Hypothalamus (tissue), 51 donors: ENCODE measurements around the gene CHST8.
A peak's percentile ranks its signal among the peaks of the same experiment; 100 is the strongest.

ENCODE experiments used
- DNase-seq, 51 donors: peaks; one replicate each; lab custom pipeline; 2025; lab: John Stamatoyannopoulos, UW

CHST8 gene

GRCh38 chr19:33779849-33780248 lies 158.1 kb downstream of the CHST8 start:
- DNase-seq: no peak

GRCh38 chr19:33780251-33780650 lies 158.5 kb downstream of the CHST8 start:
- DNase-seq: no peak

- peak in 4 of 51 donors; percentile 7 to 15 (median 10) for DNase-seq
Observed at GRCh38 chr19:33780746-33781145, 159.0 kb downstream of the CHST8 start.

- no peak for DNase-seq
Observed at GRCh38 chr19:33781415-33781935, 159.7 kb downstream of the CHST8 start.

DNA sequence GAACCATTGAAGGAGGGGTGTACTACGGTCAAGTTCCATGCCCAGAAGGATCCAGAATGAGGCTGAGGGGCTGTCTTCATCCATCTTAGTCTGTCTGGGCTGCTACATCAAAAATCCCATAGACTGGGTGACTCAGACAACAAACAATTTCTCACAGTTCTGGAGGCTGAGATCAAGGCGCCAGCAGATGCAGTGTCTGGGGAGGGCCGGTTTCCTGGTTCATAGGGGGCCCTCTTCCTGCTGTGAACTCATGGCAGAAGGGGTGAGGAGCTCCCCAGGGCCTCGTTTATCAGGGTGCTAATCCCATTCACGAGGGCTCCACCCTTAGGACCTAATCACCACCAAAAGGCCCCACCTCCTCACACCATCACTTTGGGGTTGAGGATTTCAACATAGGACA lies 160.2 kb downstream of the CHST8 start:
- DNase-seq: no peak

DNA sequence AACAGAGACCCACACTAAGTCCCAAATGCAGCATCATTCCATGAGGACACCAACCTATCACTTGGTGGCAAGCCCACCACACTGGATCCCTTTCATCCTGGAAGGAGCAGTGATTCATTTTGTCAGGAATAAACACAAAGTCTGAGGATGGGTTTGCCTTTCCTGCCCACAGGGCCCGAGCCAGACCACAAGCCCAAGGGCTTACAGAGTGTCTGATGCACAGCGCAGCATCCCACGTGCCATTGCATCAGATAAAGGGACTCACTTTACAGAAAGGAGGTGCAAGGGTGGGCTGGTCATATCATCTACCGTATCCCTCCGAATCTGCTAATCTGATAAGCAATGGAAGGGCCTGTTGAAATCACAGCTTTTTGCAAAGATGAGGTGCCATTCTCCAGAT lies 162.7 kb downstream of the CHST8 start:
- DNase-seq: no peak

- no peak for DNase-seq
Observed at GRCh38 chr19:33785795-33786194, 164.0 kb downstream of the CHST8 start.

GRCh38 chr19:33788676-33789075 lies 166.9 kb downstream of the CHST8 start:
- no peak for DNase-seq

DNA sequence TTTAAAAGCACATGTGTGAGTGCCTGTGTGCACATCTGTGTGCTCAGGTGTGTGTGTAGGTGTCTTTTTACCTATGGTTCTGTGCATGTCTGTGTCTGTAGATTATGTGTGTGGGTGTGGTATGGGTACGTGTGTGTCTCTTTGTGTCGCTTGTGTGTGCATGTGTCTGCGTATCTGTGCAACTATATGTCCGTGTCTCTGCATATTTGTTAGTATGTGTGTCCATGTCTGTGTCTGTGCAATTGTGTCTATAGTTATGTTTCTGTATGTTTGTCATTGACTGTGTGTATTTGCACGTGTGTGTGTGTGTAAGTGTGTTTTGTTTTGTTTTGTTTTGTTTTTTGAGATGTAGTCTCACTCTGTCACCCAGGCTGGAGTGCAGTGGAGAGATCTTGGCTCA lies 167.6 kb downstream of the CHST8 start:
- DNase-seq: no peak

DNA sequence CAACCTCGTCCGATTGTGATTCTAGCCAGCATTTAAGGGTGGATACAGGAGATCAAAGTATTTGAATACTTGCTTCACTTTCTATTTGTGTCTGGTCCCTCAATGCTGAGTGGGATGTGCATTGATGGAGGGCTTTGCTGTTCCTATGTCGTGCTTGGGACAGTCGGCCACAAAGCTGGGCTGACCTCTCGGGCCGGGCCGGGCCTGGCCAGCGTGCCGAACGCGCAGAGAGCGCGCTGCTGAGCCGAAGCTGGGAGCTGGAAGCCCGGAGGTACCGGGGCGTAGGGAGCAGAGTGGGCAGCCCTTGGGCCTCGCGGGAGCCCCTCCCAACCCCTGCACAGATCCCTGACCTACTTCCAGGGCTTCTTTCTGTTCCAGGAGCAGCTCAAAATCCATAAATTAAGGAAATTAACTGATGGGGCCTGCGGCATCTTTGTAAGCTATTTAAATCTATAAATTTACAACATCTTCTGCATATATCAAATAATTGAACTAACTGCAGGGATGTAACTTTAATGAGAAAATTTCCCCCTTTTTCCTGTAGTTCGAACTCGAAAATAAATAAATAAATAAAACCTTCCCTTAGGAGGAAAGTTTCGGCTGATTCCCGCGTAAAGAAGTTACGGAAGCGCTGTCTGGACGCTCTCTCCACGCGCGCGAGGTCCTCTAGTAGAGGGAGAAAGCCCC lies 173.1 kb downstream of the CHST8 start:
- peak in 2 of 51 donors; percentile 5 to 21 for DNase-seq

DNA sequence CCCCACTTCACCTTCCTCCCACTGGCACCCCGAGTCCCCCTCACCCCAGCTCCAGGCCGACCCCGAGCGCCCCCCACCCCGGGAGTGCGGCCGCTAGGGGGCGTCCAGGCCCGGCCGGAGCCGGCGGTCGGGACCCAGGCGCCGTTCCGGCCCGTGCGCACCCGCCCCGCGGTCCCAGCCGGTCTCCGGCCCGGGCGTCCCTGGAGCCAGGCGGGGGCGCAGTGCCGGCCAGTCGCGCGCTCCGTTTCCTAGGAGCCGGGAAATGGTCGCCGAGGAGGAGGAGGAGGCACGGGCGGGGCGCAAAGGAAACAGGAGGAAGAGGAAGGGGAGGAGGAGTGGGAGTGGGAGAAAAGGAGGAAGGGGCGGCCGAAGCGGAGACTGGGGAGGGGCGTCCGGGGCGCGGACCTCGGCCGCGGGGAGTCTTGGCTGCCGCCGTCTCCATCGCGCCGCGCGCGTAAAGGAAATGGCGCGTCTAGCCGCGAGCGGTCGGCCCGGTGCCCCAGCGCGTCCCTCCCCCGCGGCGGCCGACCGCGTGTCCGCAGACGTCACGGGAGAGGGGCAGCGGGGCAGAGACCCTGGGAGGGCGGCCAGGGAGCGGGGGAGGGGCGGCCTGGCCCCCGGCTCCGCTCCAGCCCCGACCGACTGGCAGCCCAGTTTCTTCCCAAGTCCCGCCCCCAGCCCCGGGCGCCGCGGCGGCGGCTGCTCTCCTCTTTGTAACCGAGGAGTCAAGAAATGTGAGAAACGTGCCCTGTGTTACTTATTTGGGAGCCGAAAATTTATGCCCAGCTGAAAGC lies 173.8 kb downstream of the CHST8 start:
- peak in 49 of 51 donors; percentile 15 to 92 (median 69) for DNase-seq

DNA sequence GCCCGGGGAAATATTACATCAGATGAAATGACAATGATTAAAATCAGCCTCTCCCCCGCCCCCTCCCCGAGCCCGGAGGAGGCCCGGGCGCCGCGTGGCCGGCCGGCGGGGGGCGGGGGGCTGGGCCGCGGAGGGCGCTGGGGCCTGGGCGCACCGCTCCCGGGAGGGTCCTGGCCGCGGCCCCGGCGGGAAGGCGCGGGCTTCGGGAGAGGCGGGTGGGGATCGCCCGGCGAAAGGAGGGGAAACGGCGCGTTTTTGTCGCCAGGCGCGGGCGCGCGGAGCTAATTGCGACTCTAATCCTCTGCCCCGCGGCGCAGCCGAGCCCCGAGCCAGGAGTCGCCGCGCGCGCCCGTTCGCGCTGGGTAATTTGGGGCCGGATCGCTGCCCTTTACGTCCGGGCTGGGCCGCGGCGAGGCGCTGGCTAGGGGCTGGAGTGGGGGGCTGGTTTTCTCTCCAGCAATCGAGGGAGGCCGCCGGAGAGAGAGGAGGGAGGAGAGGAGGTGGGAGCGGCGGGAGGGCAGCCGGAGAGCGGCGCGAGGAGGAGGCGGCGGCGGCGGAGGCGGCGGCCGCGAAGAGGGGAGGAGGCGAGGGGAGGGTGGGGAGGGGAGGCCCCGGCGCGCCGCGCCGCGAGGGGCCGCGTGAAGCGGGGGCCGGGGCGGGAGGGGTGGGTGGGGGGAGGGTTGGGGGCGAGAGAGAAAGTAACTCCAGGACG lies 174.6 kb downstream of the CHST8 start, which contains the start of gene KCTD15:
Gene KCTD15 (plus strand): TSS at position 707 of the 712 bp plus-strand sequence. CDS start 3,585 bp downstream, outside the sequence.
- DNase-seq: peak in 22 of 51 donors; percentile 18 to 74 (median 48)

DNA sequence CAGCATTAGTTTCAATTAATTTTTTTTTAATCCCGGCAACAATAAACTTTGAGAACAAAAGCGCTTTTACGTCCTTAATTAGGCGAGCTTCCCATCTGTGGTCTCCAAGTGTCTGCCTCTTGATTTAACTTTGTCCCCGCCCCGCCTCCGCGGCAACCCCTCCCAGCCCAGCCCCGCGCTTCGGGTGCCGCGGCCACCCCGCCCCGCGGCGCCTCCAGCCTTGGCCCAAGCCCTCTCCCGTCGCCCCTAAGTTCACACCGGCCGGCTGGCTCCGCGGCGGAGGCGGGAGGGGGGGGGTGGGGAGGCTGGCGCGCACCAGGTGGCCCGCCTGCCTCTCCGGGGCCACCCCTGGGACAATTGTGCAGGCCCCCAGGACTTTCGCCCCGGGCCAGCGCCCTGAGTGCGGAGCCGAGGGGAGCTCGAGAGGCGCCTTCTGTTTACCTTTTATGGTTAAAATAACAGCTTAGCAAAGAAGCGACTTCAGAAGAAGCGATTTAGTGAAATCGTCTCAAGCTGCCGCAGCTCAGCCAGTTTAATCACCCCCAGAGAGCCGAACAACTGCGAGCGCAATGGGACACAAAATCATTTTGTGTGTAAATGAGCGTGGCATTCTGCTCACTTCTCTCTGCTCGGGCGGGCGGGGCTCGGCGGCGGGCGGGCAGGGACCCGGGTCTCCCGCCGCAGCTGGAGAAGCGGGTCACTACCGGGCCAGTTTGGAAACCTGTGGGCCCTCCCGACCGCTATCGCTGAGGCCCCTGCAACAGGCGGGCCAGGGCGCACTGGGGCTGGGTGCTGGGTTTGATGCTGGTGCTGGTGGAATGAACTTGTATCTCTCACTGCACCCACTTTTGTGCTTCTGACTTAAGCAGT lies 176.3 kb downstream of the CHST8 start:
- DNase-seq: peak in 22 of 51 donors; percentile 10 to 59 (median 22)

- DNase-seq: peak in 1 of 51 donors; percentile 13
Observed at GRCh38 chr19:33798681-33799111, 176.9 kb downstream of the CHST8 start.

GRCh38 chr19:33799476-33799875 lies 177.7 kb downstream of the CHST8 start:
- no peak for DNase-seq

DNA sequence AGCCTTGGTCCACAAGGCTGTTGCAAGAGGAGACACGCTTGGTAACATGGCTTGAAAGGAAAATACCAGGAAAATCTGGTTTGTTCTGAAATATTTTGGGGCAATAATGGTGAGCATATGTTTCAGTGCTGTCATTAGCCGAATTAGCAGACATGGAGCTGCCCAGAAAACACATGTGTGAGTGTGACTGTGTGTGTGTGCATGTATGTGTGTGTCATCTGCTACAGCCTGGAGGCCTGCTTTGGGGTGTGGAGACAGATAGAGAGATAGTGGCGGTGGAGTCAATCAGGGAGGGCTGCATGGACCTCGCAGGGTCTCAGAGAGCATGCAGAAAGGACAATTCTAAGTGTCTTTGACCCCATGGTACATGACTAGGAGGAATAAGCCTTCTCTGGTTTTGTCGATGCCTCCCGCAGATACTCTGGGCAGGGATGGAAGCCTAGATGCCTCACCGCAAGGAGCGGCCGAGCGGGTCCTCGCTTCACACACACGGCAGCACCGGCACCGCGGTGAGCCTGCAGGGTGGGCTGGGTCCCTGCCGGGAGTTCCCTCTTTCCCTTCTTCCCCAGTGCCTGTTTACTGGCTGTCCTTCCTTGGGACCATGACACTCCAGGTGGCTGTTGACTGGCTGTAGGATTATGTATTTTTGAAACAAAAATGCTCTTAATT lies 178.4 kb downstream of the CHST8 start:
- no peak for DNase-seq

GRCh38 chr19:33801411-33801810 lies 179.7 kb downstream of the CHST8 start:
- DNase-seq: no peak

DNA sequence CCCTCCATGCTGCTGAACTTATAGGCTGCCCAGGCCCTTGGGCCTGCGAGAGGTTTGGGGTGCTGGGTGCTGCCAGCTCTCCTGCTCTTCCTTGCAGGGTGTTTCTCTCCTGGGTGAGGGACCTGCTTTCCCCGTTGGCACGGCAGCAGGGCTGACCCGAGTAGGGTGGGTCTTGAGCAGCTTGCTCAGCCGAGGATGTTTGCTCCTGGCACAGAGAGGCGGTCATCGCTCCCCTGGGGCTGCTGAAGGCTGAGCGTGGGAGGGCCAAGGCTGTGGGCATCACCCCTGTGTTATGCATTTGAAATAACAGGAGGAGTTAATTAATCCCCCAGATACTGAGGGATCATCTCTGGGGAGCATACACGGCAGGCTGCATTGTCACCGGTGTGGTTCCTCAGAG lies 180.2 kb downstream of the CHST8 start:
- no peak for DNase-seq

GRCh38 chr19:33802801-33803200 lies 181.0 kb downstream of the CHST8 start:
- DNase-seq: no peak
